IMR-90 (cell line): ENCODE data around the gene DCAF6. TPM values are rescaled to one million over a fixed set of nuclear protein-coding genes. Genes with fewer than 3 reads are reported as not detected.

Source experiments
- ATAC-seq: fragments of 200-7000 bp; cut with Tn5 transposase; 2 replicates; pipeline ENCODE4 v1.9.1; 2020; ENCODE audit warnings: low read depth, mild to moderate bottlenecking, moderate library complexity
- BruUV-seq: library from RNA; stranded (reverse); fragments of 400-500 nt; replicated peaks from 2 replicates; lab custom pipeline; 2021; lab: Mats Ljungman, UMichigan
- CTCF ChIA-PET: fragments of 300-600 bp; formaldehyde crosslinking; extraction: SDS; loops from one replicate; lab custom pipeline; 2021; ENCODE audit warnings: antibody characterized with exemption; lab: Yijun Ruan, JAX
- POLR2A ChIA-PET: fragments of 300-600 bp; sonication (Branson Sonifier 250); formaldehyde crosslinking; loops from one replicate; lab custom pipeline; 2022; ENCODE audit warnings: antibody characterized with exemption; ENCODE audit not compliant: unreplicated experiment; lab: Charles Lee
- DNase-seq: peaks from one replicate; pipeline ENCODE4 v3.0.0; 2013
- H2AFZ ChIP-seq: replicated peaks from 2 replicates; pipeline ENCODE3; 2013; ENCODE audit warnings: low read length, mild to moderate bottlenecking; ENCODE audit not compliant: poor library complexity
- H2AK5ac ChIP-seq: 2 replicates; pipeline ENCODE4 v1.6.1; 2013; ENCODE audit warnings: low read depth, low read length, inconsistent platforms
- H2AK9ac ChIP-seq: replicated peaks from 2 replicates; pipeline ENCODE3; 2013; ENCODE audit warnings: mild to moderate bottlenecking, low read depth, low read length, moderate library complexity; ENCODE audit not compliant: poor library complexity
- H2BK120ac ChIP-seq: 2 replicates; pipeline ENCODE4 v1.6.1; 2013; ENCODE audit warnings: low read depth, low read length, inconsistent platforms
- H2BK15ac ChIP-seq: 3 replicates; pipeline ENCODE4 v1.6.1; 2013; ENCODE audit warnings: low read depth, low read length, inconsistent platforms
- H2BK20ac ChIP-seq: 2 replicates; pipeline ENCODE4 v1.6.1; 2013; ENCODE audit warnings: low read depth, mild to moderate bottlenecking, inconsistent platforms, low read length, moderate library complexity
- H2BK5ac ChIP-seq: 2 replicates; pipeline ENCODE4 v1.6.1; 2013; ENCODE audit warnings: mild to moderate bottlenecking, low read depth, low read length, inconsistent platforms; ENCODE audit not compliant: poor library complexity, severe bottlenecking
- H3K14ac ChIP-seq: replicated peaks from 2 replicates; pipeline ENCODE4 v1.6.1; 2013; ENCODE audit warnings: low read depth, low read length, inconsistent platforms
- H3K18ac ChIP-seq: 2 replicates; pipeline ENCODE4 v1.6.1; 2013; ENCODE audit warnings: low read depth, low read length, control low read depth
- H3K23ac ChIP-seq: 2 replicates; pipeline ENCODE4 v1.6.1; 2013; ENCODE audit warnings: low read depth, low read length, inconsistent platforms
- H3K27ac ChIP-seq: 2 replicates; pipeline ENCODE4 v1.5.1; 2013; ENCODE audit warnings: mild to moderate bottlenecking, control low read depth, low read length; ENCODE audit not compliant: insufficient read depth
- H3K27me3 ChIP-seq: 2 replicates; pipeline ENCODE4 v1.6.1; 2013; ENCODE audit warnings: low read length; ENCODE audit not compliant: control insufficient read depth, insufficient read depth
- H3K36me3 ChIP-seq: 2 replicates; pipeline ENCODE4 v1.6.1; 2013; ENCODE audit warnings: low read length, mixed read lengths; ENCODE audit not compliant: control insufficient read depth, insufficient read depth
- H3K4ac ChIP-seq: 2 replicates; pipeline ENCODE4 v1.6.1; 2013; ENCODE audit warnings: low read depth, low read length, inconsistent platforms
- H3K4me1 ChIP-seq: 2 replicates; pipeline ENCODE4 v1.6.1; 2013; ENCODE audit warnings: low read length, mixed read lengths; ENCODE audit not compliant: control insufficient read depth, insufficient read depth
- H3K4me2 ChIP-seq: 2 replicates; pipeline ENCODE4 v1.6.1; 2013; ENCODE audit warnings: low read depth, mild to moderate bottlenecking, control low read depth, low read length, moderate library complexity
- H3K4me3 ChIP-seq: 2 replicates; pipeline ENCODE4 v1.5.1; 2013; ENCODE audit warnings: low read depth, mild to moderate bottlenecking, control low read depth, low read length, moderate library complexity; ENCODE audit not compliant: insufficient read depth
- H3K56ac ChIP-seq: 2 replicates; pipeline ENCODE4 v1.6.1; 2013; ENCODE audit warnings: low read length, inconsistent platforms; ENCODE audit not compliant: insufficient read depth; ENCODE audit errors: extremely low read depth
- H3K79me1 ChIP-seq, 2 experiments: 2 replicates each; pipeline ENCODE4 v1.6.1; 2013; ENCODE audit warnings: low read length in 2 of 2, inconsistent platforms in 1 of 2, low read depth in 1 of 2
- H3K9ac ChIP-seq: 2 replicates; pipeline ENCODE4 v1.6.1; 2013; ENCODE audit warnings: low read depth, low read length, control low read depth
- H3K9me1 ChIP-seq: 2 replicates; pipeline ENCODE4 v1.6.1; 2013; ENCODE audit warnings: low read length, inconsistent platforms; ENCODE audit not compliant: insufficient read depth
- H3K9me3 ChIP-seq: 2 replicates; pipeline ENCODE4 v1.6.1; 2013; ENCODE audit warnings: low read length; ENCODE audit not compliant: control insufficient read depth, insufficient read depth
- H4K20me1 ChIP-seq: 2 replicates; pipeline ENCODE4 v1.6.1; 2013; ENCODE audit warnings: low read length, inconsistent platforms; ENCODE audit not compliant: insufficient read depth
- H4K5ac ChIP-seq: 2 replicates; pipeline ENCODE4 v1.6.1; 2013; ENCODE audit warnings: mild to moderate bottlenecking, low read depth, low read length, control low read depth
- H4K8ac ChIP-seq, 2 experiments: 2 replicates each; pipeline ENCODE4 v1.6.1; 2013; ENCODE audit warnings: low read depth in 2 of 2, low read length in 2 of 2, control low read depth in 1 of 2, inconsistent platforms in 1 of 2
- H4K91ac ChIP-seq: 2 replicates; pipeline ENCODE4 v1.6.1; 2013; ENCODE audit warnings: low read depth, low read length, inconsistent platforms; ENCODE audit not compliant: insufficient read depth
- POLR2A ChIP-seq: IDR thresholded peaks from 2 replicates; pipeline ENCODE4 v1.6.1; 2012; ENCODE audit warnings: mild to moderate bottlenecking, low read depth, low read length
- WGBS, 2 experiments: methylation state at CpG; one replicate each; pipeline versions ENCODE4 v1.1.5 to v1.1.7; 2013; ENCODE audit warnings: missing lambda C conversion rate in 2 of 2; ENCODE audit not compliant: insufficient read length in 1 of 2; ENCODE audit errors: extremely low coverage in 2 of 2; 5-methylcytosine and 5-hydroxymethylcytosine counted together
- dilution Hi-C: fragments of 300-500 bp; cut with HindIII; formaldehyde crosslinking; loops from one replicate; pipeline ENCODE4 v1.14.3; 2018; ENCODE audit warnings: low sequenced_read_pairs; ENCODE audit not compliant: unreplicated experiment
- in situ Hi-C: fragments of 300-500 bp; cut with MboI; formaldehyde crosslinking; loops from 3 replicates; pipeline ENCODE4 v1.14.3; 2019; ENCODE audit warnings: low sequenced_read_pairs, inconsistent platforms, mixed read lengths
- intact Hi-C: fragments of 100-400 bp; cut with micrococcal nuclease; formaldehyde crosslinking; loops from 2 replicates; pipeline ENCODE4 v1.10.0; 2022
- polyA plus RNA-seq, 3 experiments: library from polyadenylated mRNA; depleted of rRNA; stranded (reverse); fragments of >200 nt; gene quantifications; 2 replicates each; pipeline ENCODE4 v1.2.3, GENCODE V29; 2012; ENCODE audit warnings: low replicate concordance in 1 of 3
- total RNA-seq: library from RNA; depleted of rRNA; stranded (reverse); fragments of >200 nt; gene quantifications from 2 replicates; pipeline ENCODE4 v1.2.3, GENCODE V29; 2012

Gene DCAF6
- total and polyA plus RNA-seq, 2 of the 4 experiments (the other 2 are of a cell fraction) = 60.4 to 88.7 TPM

- DNase-seq (no peak), ATAC-seq (no peak)
- Histone ChIP-seq H4K20me1 (peaks cover 2% of the 10 kb centered on the region; the same call in 1 of the 2 replicates), H2BK20ac (no peak overlapping the region), H3K4me2 (no peak overlapping the region), H3K27ac (no peak overlapping the region), H2AK9ac (no peak overlapping the region), H4K8ac (no peak overlapping the region), H3K18ac (no peak overlapping the region), H3K56ac (no peak overlapping the region), H3K27me3 (no peaks in the 10 kb centered on the region), H3K9me3 (no peaks in the 10 kb centered on the region), H3K4me1 (peaks cover 8% of the 10 kb centered on the region), H4K91ac (no peak overlapping the region), H2AFZ (no peak overlapping the region), H2BK5ac (no peak overlapping the region), H3K9me1 (peaks cover 8% of the 10 kb centered on the region), H2BK15ac (no peak overlapping the region), H3K9ac (no peak overlapping the region), H3K14ac (no peak overlapping the region), H3K79me1 (peaks cover 18 to 54% of the 10 kb centered on the region in 2 experiments), H3K23ac (no peak overlapping the region), H2AK5ac (no peak overlapping the region), H2BK120ac (no peak overlapping the region), H3K36me3 (peaks cover 7% of the 10 kb centered on the region; the same call in 1 of the 2 replicates), H3K4me3 (no peak overlapping the region), H3K4ac (no peak overlapping the region), H4K5ac (no peak overlapping the region)
- intact Hi-C loops (no loop called here), in situ Hi-C loops (no loop called here), dilution Hi-C loops (no loop called here)
- no TSS peak for BruUV-seq
- ChIA-PET CTCF (no interaction called here), POLR2A (no interaction called here)
- WGBS, 2 experiments = no CpG with 5 or more reads among the region's 4 CpGs
- no peak for TF ChIP-seq POLR2A
Measured at GRCh38 chr1:168119750-168120149, 183.3 kb downstream of the DCAF6 start.
